ENCODE results near the gene VPS35.

- no peak for TF ChIP-seq CTCF (IDR thresholded peaks at IDR 0.05; ENCODE audit: poor library complexity, severe bottlenecking)
- no peak for TF ChIP-seq SMC3 (conservative IDR thresholded peaks at IDR 0.05; ENCODE audit: poor library complexity)
- TF ChIP-seq EP300 (conservative IDR thresholded peaks at IDR 0.05; ENCODE audit: poor library complexity, severe bottlenecking) = no peak
- no peak for TF ChIP-seq RAD21 (conservative IDR thresholded peaks at IDR 0.05)
- no peak for TF ChIP-seq POLR2AphosphoS5 (IDR thresholded peaks at IDR 0.05)
- TF ChIP-seq EZH2 (IDR thresholded peaks at IDR 0.05; ENCODE audit: borderline replicate concordance, insufficient read depth, low read length, poor library complexity, severe bottlenecking) = no peak
- no peak for TF ChIP-seq MXI1 (conservative IDR thresholded peaks at IDR 0.05; ENCODE audit: poor library complexity, severe bottlenecking)
- no peak for TF ChIP-seq TAF1 (IDR thresholded peaks at IDR 0.05; ENCODE audit: low read depth)
- TF ChIP-seq REST (IDR thresholded peaks at IDR 0.05; ENCODE audit: borderline replicate concordance) = no peak
Observed at GRCh38 chr16:46693598-46693997, 4.6 kb upstream of the VPS35 start.
